ENCODE measurements around the gene TEX28. TPM values are rescaled to one million over a fixed set of nuclear protein-coding genes. Genes with fewer than 3 reads are reported as not detected.
A peak's percentile ranks its signal among the peaks of the same experiment; 100 is the strongest.
"Not testable (repeated sequence)": the region's sequence is repeated elsewhere in the genome, so short reads cannot be mapped to it uniquely, and the experiment has no call there.

TEX28 gene
- total RNA-seq, 1 experiment from 2014 or later = not detected

GRCh38 chrX:154310616-154311536 lies 16.0 kb upstream of the TEX28 start:
- no peak for DNase-seq (ENCODE audit: low spot score)

GRCh38 chrX:154309041-154309775 lies 14.3 kb upstream of the TEX28 start:
- no peak for DNase-seq (ENCODE audit: low spot score)

GRCh38 chrX:154308108-154308946 lies 13.4 kb upstream of the TEX28 start:
- peak; percentile 54 for DNase-seq (ENCODE audit: low spot score)

GRCh38 chrX:154307202-154307601 lies 12.3 kb upstream of the TEX28 start:
- DNase-seq (ENCODE audit: low spot score) = no peak

GRCh38 chrX:154305541-154306205 lies 10.7 kb upstream of the TEX28 start:
- no peak for DNase-seq (ENCODE audit: low spot score)

GRCh38 chrX:154304846-154305245 lies 9.9 kb upstream of the TEX28 start:
- no peak for DNase-seq (ENCODE audit: low spot score)

GRCh38 chrX:154303476-154303875 lies 8.6 kb upstream of the TEX28 start:
- no peak for DNase-seq (ENCODE audit: low spot score)

GRCh38 chrX:154302998-154303397 lies 8.1 kb upstream of the TEX28 start:
- not testable (repeated sequence) for DNase-seq (ENCODE audit: low spot score)

GRCh38 chrX:154300816-154301215 lies 5.9 kb upstream of the TEX28 start:
- DNase-seq (ENCODE audit: low spot score) = no peak

GRCh38 chrX:154298312-154298711 lies 3.4 kb upstream of the TEX28 start:
- no peak for DNase-seq (ENCODE audit: low spot score)

- DNase-seq (ENCODE audit: low spot score) = no peak
Observed at GRCh38 chrX:154296731-154297130, 1.8 kb upstream of the TEX28 start.

- DNase-seq (ENCODE audit: low spot score) = no peak
Observed at GRCh38 chrX:154295664-154296310, 863 bp upstream of the TEX28 start, which contains the start of gene TKTL1. TSS of gene TKTL1 (plus strand) at chrX:154295795. CDS start at chrX:154295860, 65 bp downstream.

GRCh38 chrX:154286406-154286805 lies 8.5 kb downstream of the TEX28 start:
- DNase-seq (ENCODE audit: low spot score) = not testable (repeated sequence)

GRCh38 chrX:154284489-154285338 lies 10.2 kb downstream of the TEX28 start:
- DNase-seq (ENCODE audit: low spot score) = not testable (repeated sequence)

GRCh38 chrX:154269245-154269644 lies 25.7 kb downstream of the TEX28 start:
- not testable (repeated sequence) for DNase-seq (ENCODE audit: low spot score)

GRCh38 chrX:154263072-154263471 lies 31.9 kb downstream of the TEX28 start:
- DNase-seq (ENCODE audit: low spot score) = not testable (repeated sequence)

- DNase-seq (ENCODE audit: low spot score) = not testable (repeated sequence)
Observed at GRCh38 chrX:154258711-154259110, 36.2 kb downstream of the TEX28 start.

GRCh38 chrX:154257282-154257681 lies 37.6 kb downstream of the TEX28 start, which contains the start of gene OPN1MW3:
TSS of gene OPN1MW3 (plus strand) at chrX:154257582. CDS start at chrX:154257620, 38 bp downstream.
- DNase-seq (ENCODE audit: low spot score) = not testable (repeated sequence)

GRCh38 chrX:154248076-154248475 lies 46.8 kb downstream of the TEX28 start:
- DNase-seq (ENCODE audit: low spot score) = not testable (repeated sequence)

All from A172 (cell line).